ENCODE measurements around the gene EXOC4.
A peak's percentile ranks its signal among the peaks of the same experiment; 100 is the strongest.

EXOC4 gene

GRCh38 chr7:133804127-133804526, 551.2 kb downstream of the EXOC4 start:
- DNase-seq, result peak; percentile 18 to 20
- TF ChIP-seq POLR2A (IDR thresholded peaks at IDR 0.05; ENCODE audit: low read length) (no peak), GATA1 (IDR thresholded peaks at IDR 0.05; ENCODE audit: low read depth, low read length) (no peak)

- peak in 1 of 2 experiments; percentile 4 for DNase-seq
- TF ChIP-seq POLR2A (IDR thresholded peaks at IDR 0.05; ENCODE audit: low read length) (no peak), GATA1 (IDR thresholded peaks at IDR 0.05; ENCODE audit: low read depth, low read length) (no peak)
Measured at GRCh38 chr7:133805426-133805825, 552.5 kb downstream of the EXOC4 start.

GRCh38 chr7:133807624-133808492, 555.0 kb downstream of the EXOC4 start:
- no peak for DNase-seq
- no peak for TF ChIP-seq POLR2A (IDR thresholded peaks at IDR 0.05; ENCODE audit: low read length)
- no peak for TF ChIP-seq GATA1 (IDR thresholded peaks at IDR 0.05; ENCODE audit: low read depth, low read length)

GRCh38 chr7:133808493-133808866, 555.6 kb downstream of the EXOC4 start:
- DNase-seq, result no peak
- TF ChIP-seq POLR2A (IDR thresholded peaks at IDR 0.05; ENCODE audit: low read length) (no peak), GATA1 (IDR thresholded peaks at IDR 0.05; ENCODE audit: low read depth, low read length) (no peak)

GRCh38 chr7:133812877-133813276, 560.0 kb downstream of the EXOC4 start:
- TF ChIP-seq POLR2A (IDR thresholded peaks at IDR 0.05; ENCODE audit: low read length), result no peak
- no peak for TF ChIP-seq GATA1 (IDR thresholded peaks at IDR 0.05; ENCODE audit: low read depth, low read length)
- DNase-seq, result no peak

GRCh38 chr7:133815611-133816210, 562.8 kb downstream of the EXOC4 start:
- TF ChIP-seq POLR2A (IDR thresholded peaks at IDR 0.05; ENCODE audit: low read length), result no peak
- TF ChIP-seq GATA1 (IDR thresholded peaks at IDR 0.05; ENCODE audit: low read depth, low read length), result no peak

GRCh38 chr7:133819695-133820094, 566.8 kb downstream of the EXOC4 start:
- no peak for TF ChIP-seq POLR2A (IDR thresholded peaks at IDR 0.05; ENCODE audit: low read length)
- no peak for TF ChIP-seq GATA1 (IDR thresholded peaks at IDR 0.05; ENCODE audit: low read depth, low read length)
- DNase-seq, result no peak

More at GRCh38 chr7:133815611-133816210, 562.8 kb downstream of the EXOC4 start:
- DNase-seq, result no peak

- no peak for DNase-seq
- TF ChIP-seq GATA1 (IDR thresholded peaks at IDR 0.05; ENCODE audit: low read depth, low read length), result no peak
- TF ChIP-seq POLR2A (IDR thresholded peaks at IDR 0.05; ENCODE audit: low read length), result no peak
Measured at GRCh38 chr7:133820584-133820983, 567.7 kb downstream of the EXOC4 start.

GRCh38 chr7:133821171-133821570, 568.3 kb downstream of the EXOC4 start:
- TF ChIP-seq GATA1 (IDR thresholded peaks at IDR 0.05; ENCODE audit: low read depth, low read length), result no peak
- no peak for TF ChIP-seq POLR2A (IDR thresholded peaks at IDR 0.05; ENCODE audit: low read length)
- DNase-seq, result no peak

- DNase-seq, result no peak
- TF ChIP-seq POLR2A (IDR thresholded peaks at IDR 0.05; ENCODE audit: low read length), result no peak
- TF ChIP-seq GATA1 (IDR thresholded peaks at IDR 0.05; ENCODE audit: low read depth, low read length), result no peak
Measured at GRCh38 chr7:133822001-133822641, 569.2 kb downstream of the EXOC4 start.

- TF ChIP-seq GATA1 (IDR thresholded peaks at IDR 0.05; ENCODE audit: low read depth, low read length) (no peak), POLR2A (IDR thresholded peaks at IDR 0.05; ENCODE audit: low read length) (no peak)
Measured at GRCh38 chr7:133822868-133823552, 570.1 kb downstream of the EXOC4 start.

GRCh38 chr7:133824132-133824531, 571.3 kb downstream of the EXOC4 start:
- no peak for DNase-seq
- TF ChIP-seq POLR2A (IDR thresholded peaks at IDR 0.05; ENCODE audit: low read length) (no peak), GATA1 (IDR thresholded peaks at IDR 0.05; ENCODE audit: low read depth, low read length) (no peak)

More at GRCh38 chr7:133822868-133823552, 570.1 kb downstream of the EXOC4 start:
- DNase-seq, result no peak

GRCh38 chr7:133827707-133828623, 575.1 kb downstream of the EXOC4 start:
- TF ChIP-seq GATA1 (IDR thresholded peaks at IDR 0.05; ENCODE audit: low read depth, low read length) (no peak), POLR2A (IDR thresholded peaks at IDR 0.05; ENCODE audit: low read length) (no peak)
- DNase-seq, result no peak

Data from erythroblast (primary cell).